IMR-90 (cell line): ENCODE results near the gene TULP4. TPM values are rescaled to one million over a fixed set of nuclear protein-coding genes. Genes with fewer than 3 reads are reported as not detected.

Experiments used
- ATAC-seq: fragments of 200-7000 bp; cut with Tn5 transposase; 2 replicates; pipeline ENCODE4 v1.9.1; 2020; ENCODE audit warnings: low read depth, mild to moderate bottlenecking, moderate library complexity
- BruUV-seq: library from RNA; stranded (reverse); fragments of 400-500 nt; replicated peaks from 2 replicates; lab custom pipeline; 2021; lab: Mats Ljungman, UMichigan
- CTCF ChIA-PET: fragments of 300-600 bp; formaldehyde crosslinking; extraction: SDS; loops from one replicate; lab custom pipeline; 2021; ENCODE audit warnings: antibody characterized with exemption; lab: Yijun Ruan, JAX
- POLR2A ChIA-PET: fragments of 300-600 bp; sonication (Branson Sonifier 250); formaldehyde crosslinking; loops from one replicate; lab custom pipeline; 2022; ENCODE audit warnings: antibody characterized with exemption; ENCODE audit not compliant: unreplicated experiment; lab: Charles Lee
- DNase-seq: peaks from one replicate; pipeline ENCODE4 v3.0.0; 2013
- H2AFZ ChIP-seq: replicated peaks from 2 replicates; pipeline ENCODE3; 2013; ENCODE audit warnings: low read length, mild to moderate bottlenecking; ENCODE audit not compliant: poor library complexity
- H2AK5ac ChIP-seq: 2 replicates; pipeline ENCODE4 v1.6.1; 2013; ENCODE audit warnings: low read depth, low read length, inconsistent platforms
- H2AK9ac ChIP-seq: replicated peaks from 2 replicates; pipeline ENCODE3; 2013; ENCODE audit warnings: mild to moderate bottlenecking, low read depth, low read length, moderate library complexity; ENCODE audit not compliant: poor library complexity
- H2BK120ac ChIP-seq: 2 replicates; pipeline ENCODE4 v1.6.1; 2013; ENCODE audit warnings: low read depth, low read length, inconsistent platforms
- H2BK15ac ChIP-seq: 3 replicates; pipeline ENCODE4 v1.6.1; 2013; ENCODE audit warnings: low read depth, low read length, inconsistent platforms
- H2BK20ac ChIP-seq: 2 replicates; pipeline ENCODE4 v1.6.1; 2013; ENCODE audit warnings: low read depth, mild to moderate bottlenecking, inconsistent platforms, low read length, moderate library complexity
- H2BK5ac ChIP-seq: 2 replicates; pipeline ENCODE4 v1.6.1; 2013; ENCODE audit warnings: mild to moderate bottlenecking, low read depth, low read length, inconsistent platforms; ENCODE audit not compliant: poor library complexity, severe bottlenecking
- H3K14ac ChIP-seq: replicated peaks from 2 replicates; pipeline ENCODE4 v1.6.1; 2013; ENCODE audit warnings: low read depth, low read length, inconsistent platforms
- H3K18ac ChIP-seq: 2 replicates; pipeline ENCODE4 v1.6.1; 2013; ENCODE audit warnings: low read depth, low read length, control low read depth
- H3K23ac ChIP-seq: 2 replicates; pipeline ENCODE4 v1.6.1; 2013; ENCODE audit warnings: low read depth, low read length, inconsistent platforms
- H3K27ac ChIP-seq: 2 replicates; pipeline ENCODE4 v1.5.1; 2013; ENCODE audit warnings: mild to moderate bottlenecking, control low read depth, low read length; ENCODE audit not compliant: insufficient read depth
- H3K27me3 ChIP-seq: 2 replicates; pipeline ENCODE4 v1.6.1; 2013; ENCODE audit warnings: low read length; ENCODE audit not compliant: control insufficient read depth, insufficient read depth
- H3K36me3 ChIP-seq: 2 replicates; pipeline ENCODE4 v1.6.1; 2013; ENCODE audit warnings: low read length, mixed read lengths; ENCODE audit not compliant: control insufficient read depth, insufficient read depth
- H3K4ac ChIP-seq: 2 replicates; pipeline ENCODE4 v1.6.1; 2013; ENCODE audit warnings: low read depth, low read length, inconsistent platforms
- H3K4me1 ChIP-seq: 2 replicates; pipeline ENCODE4 v1.6.1; 2013; ENCODE audit warnings: low read length, mixed read lengths; ENCODE audit not compliant: control insufficient read depth, insufficient read depth
- H3K4me2 ChIP-seq: 2 replicates; pipeline ENCODE4 v1.6.1; 2013; ENCODE audit warnings: low read depth, mild to moderate bottlenecking, control low read depth, low read length, moderate library complexity
- H3K4me3 ChIP-seq: 2 replicates; pipeline ENCODE4 v1.5.1; 2013; ENCODE audit warnings: low read depth, mild to moderate bottlenecking, control low read depth, low read length, moderate library complexity; ENCODE audit not compliant: insufficient read depth
- H3K56ac ChIP-seq: 2 replicates; pipeline ENCODE4 v1.6.1; 2013; ENCODE audit warnings: low read length, inconsistent platforms; ENCODE audit not compliant: insufficient read depth; ENCODE audit errors: extremely low read depth
- H3K79me1 ChIP-seq, 2 experiments: 2 replicates each; pipeline ENCODE4 v1.6.1; 2013; ENCODE audit warnings: low read length in 2 of 2, inconsistent platforms in 1 of 2, low read depth in 1 of 2
- H3K9ac ChIP-seq: 2 replicates; pipeline ENCODE4 v1.6.1; 2013; ENCODE audit warnings: low read depth, low read length, control low read depth
- H3K9me1 ChIP-seq: 2 replicates; pipeline ENCODE4 v1.6.1; 2013; ENCODE audit warnings: low read length, inconsistent platforms; ENCODE audit not compliant: insufficient read depth
- H3K9me3 ChIP-seq: 2 replicates; pipeline ENCODE4 v1.6.1; 2013; ENCODE audit warnings: low read length; ENCODE audit not compliant: control insufficient read depth, insufficient read depth
- H4K20me1 ChIP-seq: 2 replicates; pipeline ENCODE4 v1.6.1; 2013; ENCODE audit warnings: low read length, inconsistent platforms; ENCODE audit not compliant: insufficient read depth
- H4K5ac ChIP-seq: 2 replicates; pipeline ENCODE4 v1.6.1; 2013; ENCODE audit warnings: mild to moderate bottlenecking, low read depth, low read length, control low read depth
- H4K8ac ChIP-seq, 2 experiments: 2 replicates each; pipeline ENCODE4 v1.6.1; 2013; ENCODE audit warnings: low read depth in 2 of 2, low read length in 2 of 2, control low read depth in 1 of 2, inconsistent platforms in 1 of 2
- H4K91ac ChIP-seq: 2 replicates; pipeline ENCODE4 v1.6.1; 2013; ENCODE audit warnings: low read depth, low read length, inconsistent platforms; ENCODE audit not compliant: insufficient read depth
- CEBPB ChIP-seq: IDR thresholded peaks from 2 replicates; pipeline ENCODE4 v1.6.1; 2012; ENCODE audit warnings: low read depth, low read length, improper control_type of control experiment
- SMC3 ChIP-seq: fragments of 150-350 bp; IDR thresholded peaks from 2 replicates; pipeline ENCODE4 v1.6.1; 2016; ENCODE audit warnings: low read depth, mild to moderate bottlenecking, antibody characterized with exemption, low read length, moderate library complexity
- WGBS, 2 experiments: methylation state at CpG; one replicate each; pipeline versions ENCODE4 v1.1.5 to v1.1.7; 2013; ENCODE audit warnings: missing lambda C conversion rate in 2 of 2; ENCODE audit not compliant: insufficient read length in 1 of 2; ENCODE audit errors: extremely low coverage in 2 of 2; 5-methylcytosine and 5-hydroxymethylcytosine counted together
- dilution Hi-C: fragments of 300-500 bp; cut with HindIII; formaldehyde crosslinking; loops from one replicate; pipeline ENCODE4 v1.14.3; 2018; ENCODE audit warnings: low sequenced_read_pairs; ENCODE audit not compliant: unreplicated experiment
- in situ Hi-C: fragments of 300-500 bp; cut with MboI; formaldehyde crosslinking; loops from 3 replicates; pipeline ENCODE4 v1.14.3; 2019; ENCODE audit warnings: low sequenced_read_pairs, inconsistent platforms, mixed read lengths
- intact Hi-C: fragments of 100-400 bp; cut with micrococcal nuclease; formaldehyde crosslinking; loops from 2 replicates; pipeline ENCODE4 v1.10.0; 2022
- polyA plus RNA-seq, 3 experiments: library from polyadenylated mRNA; depleted of rRNA; stranded (reverse); fragments of >200 nt; gene quantifications; 2 replicates each; pipeline ENCODE4 v1.2.3, GENCODE V29; 2012; ENCODE audit warnings: low replicate concordance in 1 of 3
- total RNA-seq: library from RNA; depleted of rRNA; stranded (reverse); fragments of >200 nt; gene quantifications from 2 replicates; pipeline ENCODE4 v1.2.3, GENCODE V29; 2012

Gene TULP4
- total and polyA plus RNA-seq, 2 of the 4 experiments (the other 2 are of a cell fraction) = 8.1 to 30.6 TPM

GRCh38 chr6:158508450-158508849 is 196.2 kb downstream of the TULP4 start:
- Histone ChIP-seq H2BK15ac (no peak overlapping the region), H2AK5ac (no peak overlapping the region), H2BK20ac (no peak overlapping the region), H2BK120ac (no peak overlapping the region), H3K27me3 (no peaks in the 10 kb centered on the region), H3K27ac (no peak overlapping the region), H3K36me3 (peaks cover 2% of the 10 kb centered on the region; the same call in 1 of the 2 replicates), H3K14ac (no peak overlapping the region), H4K5ac (no peak overlapping the region), H3K9me3 (no peaks in the 10 kb centered on the region), H2AK9ac (no peak overlapping the region), H4K8ac (no peak overlapping the region), H3K4me2 (no peak overlapping the region), H2AFZ (no peak overlapping the region), H3K4me1 (no peaks in the 10 kb centered on the region), H2BK5ac (no peak overlapping the region), H3K9ac (no peak overlapping the region), H4K20me1 (no peaks in the 10 kb centered on the region), H3K23ac (no peak overlapping the region), H4K91ac (no peak overlapping the region), H3K4ac (no peak overlapping the region), H3K79me1 (no peaks in the 10 kb centered on the region), H3K4me3 (no peak overlapping the region), H3K9me1 (no peaks in the 10 kb centered on the region), H3K18ac (no peak overlapping the region), H3K56ac (no peak overlapping the region)
- no peak for ATAC-seq
- no peak for TF ChIP-seq SMC3
- TF ChIP-seq CEBPB = peak; percentile 62
- dilution Hi-C loops = no loop called here
- no TSS peak for BruUV-seq
- no CpG with 5 or more reads among the region's 5 CpGs for WGBS, 2 experiments
- DNase-seq = no peak
- in situ Hi-C loops = no loop called here
- CTCF ChIA-PET = no interaction called here
- intact Hi-C loops = no loop called here
- POLR2A ChIA-PET = no interaction called here
